ENCODE measurements around the gene OR8A1.
"Not testable (repeated sequence)": the region's sequence is repeated elsewhere in the genome, so short reads cannot be mapped to it uniquely, and the experiment has no call there.

Gene OR8A1

GRCh38 chr11:124597626-124598025 is 27.8 kb downstream of the OR8A1 start:
- DNase-seq, result no peak

DNA sequence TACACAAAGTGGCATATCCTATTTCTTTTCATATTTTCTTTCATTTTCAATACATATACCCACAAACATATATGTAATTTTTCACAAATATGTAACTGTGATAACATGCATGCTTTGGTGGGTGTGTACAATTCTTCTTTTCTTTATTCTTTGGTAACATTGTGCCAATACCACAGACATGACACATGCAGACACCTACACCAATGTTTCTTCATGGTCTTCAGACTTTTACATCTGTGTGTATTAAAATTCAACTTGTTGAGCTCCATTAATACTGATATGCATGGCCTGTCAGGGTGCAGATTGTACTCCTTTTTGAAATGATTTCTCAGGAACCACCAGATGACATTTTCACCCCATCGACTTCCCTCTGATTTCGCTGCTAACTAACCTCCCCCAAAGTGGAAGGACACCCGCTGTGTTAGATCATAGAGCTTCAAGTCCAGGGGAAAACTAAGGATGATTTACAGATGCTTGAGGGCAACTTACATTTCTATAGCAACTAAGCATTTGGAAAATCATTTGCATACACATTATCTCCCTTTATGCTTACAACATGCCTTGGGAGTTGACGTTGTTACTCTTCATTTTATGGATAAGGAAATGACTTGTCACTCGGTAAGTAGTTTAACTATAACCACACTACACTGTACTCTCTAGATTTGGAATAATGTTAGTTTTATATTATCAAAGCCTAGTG is 31.0 kb downstream of the OR8A1 start:
- DNase-seq, result no peak

DNA sequence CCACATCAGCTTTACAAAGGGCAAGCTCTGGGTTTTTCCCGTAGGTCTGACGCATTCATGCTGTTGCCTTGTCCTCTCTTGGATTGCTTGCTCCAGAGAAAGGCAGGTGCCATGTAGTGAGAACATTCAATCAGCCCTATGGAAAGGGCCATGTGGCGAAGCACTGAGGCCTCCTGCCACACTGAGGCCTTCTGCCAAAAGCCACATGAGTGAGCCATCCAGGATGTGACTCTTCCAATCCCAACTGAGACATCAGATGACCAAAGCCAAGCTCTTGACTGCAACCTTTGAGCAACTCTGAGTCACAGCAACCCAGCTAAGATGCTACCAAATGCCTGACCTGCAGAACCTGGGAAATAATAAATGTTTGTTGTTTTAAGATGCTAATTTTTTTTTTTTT is 32.4 kb downstream of the OR8A1 start:
- DNase-seq, result no peak

DNA sequence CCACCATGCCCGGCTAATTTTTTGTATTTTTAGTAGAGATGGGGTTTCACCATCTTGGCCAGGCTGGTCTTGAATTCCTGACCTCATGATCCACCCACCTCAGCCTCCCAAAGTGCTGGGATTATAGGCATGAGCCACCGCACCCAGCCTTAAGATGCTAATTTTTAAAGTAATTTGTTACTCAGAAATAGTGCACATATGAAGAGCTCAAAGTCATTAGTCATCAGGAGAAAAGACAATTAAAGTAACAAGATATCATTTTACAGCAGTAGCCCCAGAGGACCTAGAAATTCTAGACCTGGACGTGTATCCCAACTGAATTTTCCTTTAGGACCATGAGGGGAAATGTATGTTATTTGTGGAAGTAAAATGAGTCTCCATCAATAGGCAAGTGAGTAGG is 32.9 kb downstream of the OR8A1 start:
- not testable (repeated sequence) for DNase-seq

DNA sequence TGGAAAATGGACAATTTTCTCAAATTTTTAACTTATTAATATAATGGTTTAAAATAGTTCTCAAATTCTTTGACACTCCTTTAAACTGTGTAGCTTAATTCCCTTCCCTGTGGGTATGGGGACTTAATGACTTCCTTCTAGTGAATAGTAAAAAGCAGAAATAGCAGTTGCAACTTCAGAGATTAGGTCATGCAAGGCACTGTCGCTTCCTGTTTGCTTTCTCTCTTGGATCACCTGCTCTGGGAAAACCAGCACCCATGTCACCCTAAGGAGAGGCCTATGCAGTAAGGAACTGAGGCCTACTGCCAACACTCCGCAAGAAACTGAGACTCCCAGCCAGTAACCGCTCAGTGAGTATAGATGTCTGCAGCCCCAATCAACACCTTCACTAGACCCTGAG is 35.9 kb downstream of the OR8A1 start:
- DNase-seq, result no peak

DNA sequence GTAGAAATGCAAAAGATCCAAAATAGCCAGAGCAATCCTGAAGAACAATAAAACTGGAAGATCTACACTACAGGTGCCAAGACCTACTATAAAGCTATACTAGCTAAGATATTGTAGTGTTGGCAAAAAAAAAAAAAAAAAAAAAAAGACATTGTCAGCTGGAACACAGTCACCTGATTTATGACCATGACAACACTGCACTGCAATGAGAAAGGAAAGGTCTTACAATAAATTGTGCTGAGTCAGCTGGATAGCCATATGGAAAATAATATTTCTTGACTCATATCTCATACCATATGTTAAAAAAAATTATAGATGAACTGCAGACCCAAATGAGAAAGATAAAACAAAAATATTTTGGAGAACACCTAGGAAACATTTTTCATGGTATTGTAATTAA is 38.4 kb downstream of the OR8A1 start:
- DNase-seq, result no peak

DNA sequence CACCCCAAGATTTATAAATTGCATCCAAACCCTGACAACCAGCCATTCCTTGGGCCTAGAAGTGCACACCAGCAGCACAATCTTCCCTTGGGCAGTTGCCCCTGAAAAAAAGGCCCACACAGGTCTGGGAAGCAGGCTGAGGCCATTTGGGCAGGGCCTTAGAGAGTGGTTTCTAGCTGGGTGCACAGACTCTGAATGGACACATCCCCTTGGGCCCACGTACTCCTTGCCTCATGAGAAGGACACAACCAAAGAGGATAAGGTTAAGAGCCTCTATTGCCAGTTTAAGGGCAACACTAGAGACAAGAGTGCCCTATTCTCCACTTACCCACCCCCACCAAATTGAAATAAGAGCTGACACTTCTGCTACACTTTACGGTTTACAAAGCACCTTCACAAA is 40.5 kb downstream of the OR8A1 start:
- no peak for DNase-seq

- DNase-seq, result no peak
Measured at GRCh38 chr11:124611064-124611463, 41.3 kb downstream of the OR8A1 start, which contains the start of gene PANX3. TSS of gene PANX3 (plus strand) at chr11:124611428. CDS start at chr11:124611557, 129 bp downstream.

DNA sequence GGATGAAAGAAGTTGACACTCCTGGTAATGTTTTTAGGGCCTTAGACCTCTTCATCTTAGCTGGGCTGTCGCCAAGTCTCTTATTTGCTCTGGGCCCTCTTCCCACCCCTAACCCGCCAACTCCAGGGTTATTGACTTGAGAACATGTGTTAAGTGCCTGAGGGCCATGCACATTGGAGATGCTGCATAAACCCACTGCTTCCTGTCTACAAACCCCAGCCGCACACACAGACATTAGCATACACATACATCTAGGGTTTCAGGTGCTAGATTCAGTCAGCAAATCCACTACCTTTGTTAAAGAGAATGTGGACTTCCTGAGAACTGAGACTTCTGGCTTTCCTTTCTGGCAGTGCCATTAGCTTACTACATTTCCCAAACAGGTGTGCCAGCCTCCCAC is 42.2 kb downstream of the OR8A1 start:
- no peak for DNase-seq

DNA sequence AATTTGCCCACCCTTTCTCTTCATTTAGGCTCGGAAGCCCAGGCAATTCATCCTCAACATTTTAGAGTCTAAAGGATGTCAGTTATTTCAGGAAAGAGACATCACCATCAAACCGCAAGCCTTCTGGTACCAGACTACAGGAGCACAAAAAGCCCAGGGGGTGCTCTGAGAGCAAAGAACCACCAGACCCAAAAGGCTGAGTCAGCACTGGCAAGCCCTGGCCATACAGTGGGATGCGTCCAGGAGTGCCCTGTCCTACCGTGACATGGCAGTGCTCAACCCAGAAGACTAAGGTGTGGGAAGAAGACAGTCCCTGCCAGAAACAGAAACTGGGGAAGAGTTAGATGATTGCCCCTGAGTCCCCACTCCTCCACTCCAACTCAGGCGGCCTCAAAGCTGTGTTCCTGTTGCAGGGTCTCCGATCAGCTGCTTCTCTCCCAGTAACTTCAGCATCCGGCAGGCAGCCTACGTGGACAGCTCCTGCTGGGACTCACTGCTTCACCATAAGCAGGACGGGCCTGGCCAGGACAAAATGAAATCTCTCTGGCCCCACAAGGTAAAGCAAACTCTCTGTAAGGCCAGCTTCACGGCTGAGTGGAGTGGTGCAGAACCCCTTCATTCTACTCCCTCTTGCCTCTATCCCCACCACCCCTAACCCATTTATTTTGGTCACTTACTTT is 42.9 kb downstream of the OR8A1 start:
- no peak for DNase-seq

- no peak for DNase-seq
Measured at GRCh38 chr11:124618863-124619262, 49.1 kb downstream of the OR8A1 start.

Data from activated T-cell treated with anti-CD3 and anti-CD28 coated beads for 4 hours (primary cell).